Rectal smooth muscle tissue (tissue), 1 donor: Measurements from ENCODE around the gene ACBD7.

Source experiments
- H3K27ac ChIP-seq: one replicate; pipeline ENCODE4 v1.7.0; 2013; ENCODE audit warnings: low read depth, low read length, inconsistent platforms
- H3K27me3 ChIP-seq: one replicate; pipeline ENCODE4 v1.7.0; 2013; ENCODE audit warnings: low read length; ENCODE audit not compliant: control insufficient read depth, insufficient read depth
- H3K36me3 ChIP-seq: one replicate; pipeline ENCODE4 v1.7.0; 2013; ENCODE audit warnings: low read length; ENCODE audit not compliant: control insufficient read depth, insufficient read depth
- H3K4me1 ChIP-seq: one replicate; pipeline ENCODE4 v1.7.0; 2013; ENCODE audit warnings: low read length; ENCODE audit not compliant: control insufficient read depth, insufficient read depth
- H3K4me3 ChIP-seq: one replicate; pipeline ENCODE4 v1.7.0; 2013; ENCODE audit warnings: low read length
- H3K9ac ChIP-seq: one replicate; pipeline ENCODE4 v1.7.0; 2013; ENCODE audit warnings: low read length

Gene ACBD7

DNA sequence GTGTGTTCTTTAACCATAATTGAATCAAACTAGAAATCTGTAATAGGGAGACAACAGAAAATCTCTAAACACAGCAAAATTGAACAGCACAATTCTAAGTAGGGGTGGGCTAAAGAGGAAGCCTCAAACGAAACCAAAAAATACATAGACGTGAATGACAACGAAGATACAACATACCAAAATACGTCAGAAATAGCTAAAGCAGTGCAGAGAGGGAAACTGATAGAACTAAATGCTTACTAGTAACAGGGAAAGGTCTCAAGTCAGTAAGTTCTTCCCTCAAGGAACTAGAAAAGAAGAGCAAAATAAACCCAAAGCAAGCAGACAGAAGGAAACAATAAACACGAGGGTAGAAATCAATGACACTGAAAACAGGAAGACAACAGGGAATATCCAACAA is 27.6 kb upstream of the ACBD7 start:
- Histone ChIP-seq H3K36me3 (peaks cover 8% of the 10 kb centered on the region), H3K27ac (no peak overlapping the region), H3K9ac (no peak overlapping the region), H3K27me3 (no peaks in the 10 kb centered on the region), H3K4me3 (no peak overlapping the region), H3K4me1 (no peaks in the 10 kb centered on the region)

GRCh38 chr10:15113766-15114165 is 25.2 kb upstream of the ACBD7 start:
- Histone ChIP-seq H3K27me3 (no peaks in the 10 kb centered on the region), H3K27ac (no peak overlapping the region), H3K36me3 (peaks cover 3% of the 10 kb centered on the region), H3K4me1 (no peaks in the 10 kb centered on the region), H3K4me3 (no peak overlapping the region), H3K9ac (no peak overlapping the region)

- no peaks in the 10 kb centered on the region for H3K4me1 ChIP-seq
- no peak overlapping the region for H3K4me3 ChIP-seq
- no peaks in the 10 kb centered on the region for H3K27me3 ChIP-seq
- H3K9ac ChIP-seq, result no peak overlapping the region
- H3K27ac ChIP-seq, result no peak overlapping the region
- H3K36me3 ChIP-seq, result peaks cover 4% of the 10 kb centered on the region
These were observed 24.1 kb upstream of the ACBD7 start for GRCh38 chr10:15112657-15113056.

GRCh38 chr10:15106352-15107013 is 17.9 kb upstream of the ACBD7 start:
- Histone ChIP-seq H3K4me3 (no peak overlapping the region), H3K4me1 (no peaks in the 10 kb centered on the region), H3K27ac (no peak overlapping the region), H3K36me3 (peaks cover 14% of the 10 kb centered on the region), H3K9ac (no peak overlapping the region), H3K27me3 (no peaks in the 10 kb centered on the region)

GRCh38 chr10:15103513-15103912 is 14.9 kb upstream of the ACBD7 start:
- no peak overlapping the region for H3K4me3 ChIP-seq
- H3K27ac ChIP-seq, result no peak overlapping the region
- peaks cover 11% of the 10 kb centered on the region for H3K36me3 ChIP-seq

DNA sequence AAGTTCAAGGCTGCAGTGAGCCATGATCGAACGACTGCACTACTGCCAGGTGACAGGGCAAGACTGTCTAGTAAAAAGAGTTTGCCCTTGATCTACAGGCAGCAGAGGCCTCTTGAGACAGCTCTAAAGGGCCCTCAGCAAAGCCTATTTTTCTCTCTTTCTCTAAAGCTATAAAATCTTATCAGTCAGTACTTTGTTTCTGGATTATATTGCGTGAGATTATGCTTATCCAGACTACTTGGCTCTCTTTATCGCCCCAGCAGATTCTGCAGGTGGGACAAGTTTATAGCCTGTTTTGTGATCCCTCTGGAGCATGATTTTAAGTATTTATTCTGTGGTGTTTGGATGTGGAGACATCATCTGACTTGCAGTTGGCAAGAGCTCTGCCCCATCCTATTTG is 11.3 kb upstream of the ACBD7 start:
- Histone ChIP-seq H3K4me3 (no peak overlapping the region), H3K36me3 (peaks cover 8% of the 10 kb centered on the region), H3K27ac (no peak overlapping the region), H3K9ac (no peak overlapping the region), H3K4me1 (peaks cover 4% of the 10 kb centered on the region), H3K27me3 (no peaks in the 10 kb centered on the region)

More at GRCh38 chr10:15103513-15103912, 14.9 kb upstream of the ACBD7 start:
- no peak overlapping the region for H3K9ac ChIP-seq
- H3K27me3 ChIP-seq, result no peaks in the 10 kb centered on the region
- H3K4me1 ChIP-seq, result no peaks in the 10 kb centered on the region

DNA sequence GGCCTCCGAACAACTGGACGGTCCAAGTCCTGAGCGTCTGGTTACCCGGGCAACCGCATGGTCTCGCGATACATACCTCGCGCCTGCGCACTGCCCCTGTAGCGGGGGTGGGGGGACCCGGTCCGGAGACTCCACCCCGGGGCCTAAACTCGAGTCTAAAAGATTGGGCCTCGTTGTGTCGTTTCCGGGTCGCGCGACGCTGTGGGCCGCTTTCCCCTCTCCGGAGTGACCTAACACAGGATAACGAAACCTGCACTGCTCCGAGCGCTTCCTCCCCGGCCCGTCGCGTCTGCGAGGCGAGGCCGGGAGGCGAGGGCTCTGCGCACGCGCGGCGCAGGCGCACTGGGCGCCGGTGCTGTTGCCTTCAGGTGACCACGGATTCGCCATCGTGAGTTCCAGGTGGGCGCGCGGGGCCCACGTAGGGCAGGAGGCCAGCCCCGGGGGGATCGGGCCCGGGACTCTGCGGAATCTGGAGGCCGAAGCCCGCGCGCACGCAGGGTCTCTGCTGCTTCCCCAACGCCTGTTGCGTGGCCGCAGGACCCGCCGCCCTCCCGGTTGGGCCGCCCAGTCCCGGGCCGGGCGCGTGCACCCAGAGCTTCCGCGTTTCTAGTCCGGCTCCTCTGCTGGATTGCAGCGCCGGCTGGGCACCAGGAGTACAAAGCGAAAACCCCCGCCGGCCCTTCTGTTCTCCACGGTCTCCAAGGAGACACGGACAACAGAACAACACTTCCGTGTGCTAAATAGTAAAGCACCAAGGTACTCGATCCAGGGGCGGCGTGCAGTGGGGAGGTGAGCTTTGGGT is 8.6 kb upstream of the ACBD7 start, which contains the start of gene RPP38:
Gene RPP38, plus strand, starts transcription at position 345 of the 802 bp plus-strand sequence. CDS start 5,960 bp downstream, outside the sequence.
- Histone ChIP-seq H3K27ac (peak within 1 kb of the TSS; percentile 97), H3K4me3 (peak within 1 kb of the TSS; percentile 89), H3K4me1 (peaks cover 4% of the 10 kb centered on the region), H3K27me3 (no peaks in the 10 kb centered on the region), H3K9ac (peak within 1 kb of the TSS; percentile 78), H3K36me3 (no peaks in the 10 kb centered on the region)

DNA sequence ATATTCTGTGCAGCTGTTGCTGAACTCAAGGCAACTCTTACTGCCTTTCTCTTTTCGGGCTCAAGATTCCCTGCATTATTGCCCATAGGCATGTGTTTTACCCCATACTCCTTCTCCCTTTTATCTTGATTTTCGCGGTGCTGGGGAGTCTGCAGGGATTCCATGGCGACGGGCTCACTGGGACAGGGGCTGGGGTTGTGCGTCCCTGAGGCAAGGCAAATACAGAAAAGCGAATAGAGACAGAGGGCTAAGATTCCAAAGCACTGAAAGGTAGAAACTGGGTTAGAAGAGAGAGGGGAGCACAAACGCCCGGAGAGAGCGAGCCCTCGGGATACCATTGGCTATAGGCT is 8.1 kb upstream of the ACBD7 start:
- no peak overlapping the region for H3K9ac ChIP-seq
- peak overlapping the region; percentile 89 for H3K4me3 ChIP-seq
- H3K4me1 ChIP-seq, result peaks cover 4% of the 10 kb centered on the region
- H3K27me3 ChIP-seq, result no peaks in the 10 kb centered on the region
- no peak overlapping the region for H3K27ac ChIP-seq
- H3K36me3 ChIP-seq, result no peaks in the 10 kb centered on the region

GRCh38 chr10:15092855-15093408 is 4.4 kb upstream of the ACBD7 start:
- peaks cover 4% of the 10 kb centered on the region for H3K4me1 ChIP-seq
- H3K27me3 ChIP-seq, result no peaks in the 10 kb centered on the region
- no peak overlapping the region for H3K4me3 ChIP-seq
- H3K9ac ChIP-seq, result no peak overlapping the region
- H3K27ac ChIP-seq, result no peak overlapping the region
- no peaks in the 10 kb centered on the region for H3K36me3 ChIP-seq

DNA sequence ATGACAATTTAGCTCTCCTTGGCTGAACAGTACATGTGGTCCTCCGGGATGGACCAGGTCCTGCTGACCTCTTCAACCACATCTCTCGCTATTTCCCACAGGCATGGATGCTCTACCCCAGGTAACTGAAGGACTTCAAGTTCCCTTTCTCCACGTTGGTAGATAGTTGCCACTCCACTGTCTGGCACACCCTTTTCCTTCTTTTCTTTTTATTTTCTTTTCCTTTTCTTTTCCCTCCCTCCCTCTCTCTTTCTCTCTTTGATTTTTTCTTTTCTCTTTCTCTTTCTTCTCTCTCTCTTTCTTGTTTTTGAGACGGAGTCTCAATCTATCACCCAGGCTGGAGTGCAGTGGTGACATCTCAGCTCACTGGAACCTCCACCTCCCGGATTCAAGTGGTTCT is 2.8 kb upstream of the ACBD7 start:
- Histone ChIP-seq H3K9ac (no peak overlapping the region), H3K27me3 (no peaks in the 10 kb centered on the region), H3K4me3 (no peak overlapping the region), H3K36me3 (no peaks in the 10 kb centered on the region), H3K27ac (no peak overlapping the region), H3K4me1 (peaks cover 3% of the 10 kb centered on the region)

GRCh38 chr10:15084502-15084922 is 4.1 kb downstream of the ACBD7 start:
- Histone ChIP-seq H3K9ac (no peak overlapping the region), H3K27me3 (no peaks in the 10 kb centered on the region), H3K27ac (peak overlapping the region; percentile 12), H3K4me3 (peak overlapping the region; percentile 59), H3K4me1 (no peaks in the 10 kb centered on the region), H3K36me3 (no peaks in the 10 kb centered on the region)

DNA sequence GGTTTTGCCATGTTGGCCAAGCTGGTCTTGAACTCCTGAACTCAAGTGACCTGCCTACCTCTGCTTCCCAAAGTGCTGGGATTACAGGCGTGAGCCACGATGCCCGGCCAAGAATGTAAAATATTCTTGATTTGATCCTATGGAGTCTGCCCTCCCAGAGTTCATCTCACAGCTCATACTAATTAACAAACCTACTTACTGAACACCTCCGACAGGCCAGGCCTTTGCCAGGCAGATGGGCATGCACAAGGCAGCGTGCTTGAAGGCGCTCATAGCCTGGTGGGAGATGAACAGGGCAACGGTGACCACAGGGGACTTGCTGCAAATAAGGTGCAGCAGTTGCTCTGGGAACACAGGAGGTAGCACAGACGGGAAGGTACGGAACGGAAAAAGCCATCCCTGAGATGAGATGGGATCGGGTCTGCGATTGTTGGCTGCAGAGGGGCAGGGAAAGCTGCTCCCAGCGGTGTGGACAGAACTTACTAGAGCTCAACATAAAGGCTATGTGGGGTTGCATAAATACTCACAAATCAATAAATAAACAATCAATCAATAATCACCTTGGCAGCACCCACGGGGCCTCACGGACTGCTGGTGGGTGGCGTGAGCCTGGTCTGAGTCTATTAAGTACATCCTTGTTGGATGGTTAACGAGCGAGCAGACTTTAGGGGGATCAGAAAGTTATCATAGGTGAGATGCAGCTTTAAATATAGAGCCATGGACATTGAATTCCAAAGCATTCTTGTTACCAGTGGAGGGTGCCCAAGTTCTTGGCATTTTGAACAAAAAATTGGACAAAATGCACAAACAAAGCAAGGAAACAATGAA is 4.7 kb downstream of the ACBD7 start:
- peak overlapping the region; percentile 12 for H3K27ac ChIP-seq
- H3K9ac ChIP-seq, result no peak overlapping the region
- peak overlapping the region; percentile 59 for H3K4me3 ChIP-seq
- no peaks in the 10 kb centered on the region for H3K4me1 ChIP-seq
- H3K27me3 ChIP-seq, result no peaks in the 10 kb centered on the region
- H3K36me3 ChIP-seq, result no peaks in the 10 kb centered on the region
